ENCODE results near the gene BPIFB1. TPM values are rescaled to one million over a fixed set of nuclear protein-coding genes. Genes with fewer than 3 reads are reported as not detected.

Gene BPIFB1
- total and polyA plus RNA-seq, 9 of the 15 experiments (the other 6 are each of a cell fraction or from before 2014, with no cell fraction given): not detected

GRCh38 chr20:33275871-33276270 is 7.1 kb upstream of the BPIFB1 start (continued):
- no peak for TF ChIP-seq CREB3L1 (IDR thresholded peaks at IDR 0.05; ENCODE audit: borderline replicate concordance, low read depth)
- TF ChIP-seq E2F6 (IDR thresholded peaks at IDR 0.05; ENCODE audit: borderline replicate concordance in 1 of 2, extremely low read depth in 1 of 2, insufficient read depth in 1 of 2, insufficient read length in 1 of 2, low read depth in 1 of 2, low read length in 1 of 2, poor library complexity in 1 of 2, severe bottlenecking in 1 of 2): no peak
- no peak for TF ChIP-seq ZNF280A (IDR thresholded peaks at IDR 0.05; ENCODE audit: low read depth, partially characterized antibody)
- no peak for TF ChIP-seq U2AF1 (optimal IDR thresholded peaks at IDR 0.05; ENCODE audit: low read depth, low read length)
- TF ChIP-seq ID3 (CRISPR knock-in tag; IDR thresholded peaks at IDR 0.05): no peak
- TF ChIP-seq ID3 (tag; IDR thresholded peaks at IDR 0.05): no peak

Measured in K562 (cell line).